Measurements from ENCODE around the gene PHF1.

Gene PHF1

GRCh38 chr6:33431880-33432541 lies 21.2 kb downstream of the PHF1 start:
- Histone ChIP-seq H3K79me2 (ENCODE audit: insufficient read depth, low read length) (peaks cover 18% of the 10 kb centered on the region; the same call in 1 of the 2 replicates), H3K9ac (ENCODE audit: low read depth, low read length, poor library complexity, severe bottlenecking) (no peak overlapping the region), H3K36me3 (ENCODE audit: insufficient read depth, low read length) (peaks cover 10% of the 10 kb centered on the region; the same call in 1 of the 2 replicates), H3F3A (ENCODE audit: low read depth) (no peaks in the 10 kb centered on the region), H3K27me3 (ENCODE audit: insufficient read depth, low read length, poor library complexity, severe bottlenecking) (no peaks in the 10 kb centered on the region), H2AFZ (ENCODE audit: low read length) (no peak overlapping the region), H3K9me3 (ENCODE audit: insufficient read depth, low read depth, low read length) (no peaks in the 10 kb centered on the region), H3K4me3 (ENCODE audit: low read length, poor library complexity, severe bottlenecking) (no peak overlapping the region), H3K9me2 (replicated peaks; ENCODE audit: low read depth, low read length) (no peaks in the 10 kb centered on the region), H3K4me1 (ENCODE audit: insufficient read depth, low read length, poor library complexity, severe bottlenecking) (peaks cover 32% of the 10 kb centered on the region), H4K20me1 (ENCODE audit: insufficient read depth, low read length, poor library complexity, severe bottlenecking) (peaks cover 18% of the 10 kb centered on the region), H3K4me2 (ENCODE audit: low read depth, low read length, poor library complexity, severe bottlenecking) (no peak overlapping the region)
- TF ChIP-seq CTCF (conservative IDR thresholded peaks at IDR 0.05; ENCODE audit: low read length) = no peak
- no peak for TF ChIP-seq EZH2phosphoT487 (IDR thresholded peaks at IDR 0.05; ENCODE audit: borderline replicate concordance)

- H3F3A ChIP-seq (ENCODE audit: low read depth) = no peaks in the 10 kb centered on the region
- TF ChIP-seq CTCF (conservative IDR thresholded peaks at IDR 0.05; ENCODE audit: low read length) (no peak), EZH2phosphoT487 (IDR thresholded peaks at IDR 0.05; ENCODE audit: borderline replicate concordance) (no peak)
- no peaks in the 10 kb centered on the region for H3K9me3 ChIP-seq (ENCODE audit: insufficient read depth, low read depth, low read length)
- peaks cover 14% of the 10 kb centered on the region; the same call in 1 of the 2 replicates for H3K36me3 ChIP-seq (ENCODE audit: insufficient read depth, low read length)
- no peak overlapping the region for H3K4me3 ChIP-seq (ENCODE audit: low read length, poor library complexity, severe bottlenecking)
- no peaks in the 10 kb centered on the region for H3K9me2 ChIP-seq (replicated peaks; ENCODE audit: low read depth, low read length)
- no peak overlapping the region for H3K9ac ChIP-seq (ENCODE audit: low read depth, low read length, poor library complexity, severe bottlenecking)
- peaks cover 13% of the 10 kb centered on the region; the same call in 1 of the 2 replicates for H3K79me2 ChIP-seq (ENCODE audit: insufficient read depth, low read length)
- no peak overlapping the region for H3K4me2 ChIP-seq (ENCODE audit: low read depth, low read length, poor library complexity, severe bottlenecking)
- H3K27me3 ChIP-seq (ENCODE audit: insufficient read depth, low read length, poor library complexity, severe bottlenecking) = no peaks in the 10 kb centered on the region
- H4K20me1 ChIP-seq (ENCODE audit: insufficient read depth, low read length, poor library complexity, severe bottlenecking) = peaks cover 13% of the 10 kb centered on the region
- no peak overlapping the region for H2AFZ ChIP-seq (ENCODE audit: low read length)
- peaks cover 27% of the 10 kb centered on the region for H3K4me1 ChIP-seq (ENCODE audit: insufficient read depth, low read length, poor library complexity, severe bottlenecking)
Measured at GRCh38 chr6:33432546-33432945, 21.7 kb downstream of the PHF1 start.

- peaks cover 12% of the 10 kb centered on the region for H4K20me1 ChIP-seq (ENCODE audit: insufficient read depth, low read length, poor library complexity, severe bottlenecking)
- TF ChIP-seq CTCF (conservative IDR thresholded peaks at IDR 0.05; ENCODE audit: low read length) (no peak), EZH2phosphoT487 (IDR thresholded peaks at IDR 0.05; ENCODE audit: borderline replicate concordance) (no peak)
- H3F3A ChIP-seq (ENCODE audit: low read depth) = no peaks in the 10 kb centered on the region
- peaks cover 20% of the 10 kb centered on the region; the same call in 1 of the 2 replicates for H3K36me3 ChIP-seq (ENCODE audit: insufficient read depth, low read length)
- no peak overlapping the region for H3K4me2 ChIP-seq (ENCODE audit: low read depth, low read length, poor library complexity, severe bottlenecking)
- peaks cover 11% of the 10 kb centered on the region; the same call in 1 of the 2 replicates for H3K79me2 ChIP-seq (ENCODE audit: insufficient read depth, low read length)
- H3K27me3 ChIP-seq (ENCODE audit: insufficient read depth, low read length, poor library complexity, severe bottlenecking) = no peaks in the 10 kb centered on the region
- no peak overlapping the region for H3K9ac ChIP-seq (ENCODE audit: low read depth, low read length, poor library complexity, severe bottlenecking)
- no peak overlapping the region for H2AFZ ChIP-seq (ENCODE audit: low read length)
- no peaks in the 10 kb centered on the region for H3K9me3 ChIP-seq (ENCODE audit: insufficient read depth, low read depth, low read length)
- peaks cover 27% of the 10 kb centered on the region for H3K4me1 ChIP-seq (ENCODE audit: insufficient read depth, low read length, poor library complexity, severe bottlenecking)
- no peak overlapping the region for H3K4me3 ChIP-seq (ENCODE audit: low read length, poor library complexity, severe bottlenecking)
- H3K9me2 ChIP-seq (replicated peaks; ENCODE audit: low read depth, low read length) = no peaks in the 10 kb centered on the region
Measured at GRCh38 chr6:33433001-33433543, 22.3 kb downstream of the PHF1 start.

Measured in Loucy (cell line).